Esophagus muscularis mucosa (tissue), 4 donors: Measurements from ENCODE around the gene STK39. TPM values are rescaled to one million over a fixed set of nuclear protein-coding genes. Genes with fewer than 3 reads are reported as not detected.

Experiments
- DNase-seq: peaks from one replicate; pipeline ENCODE4 v3.0.0-alpha.2; 2017; ENCODE audit errors: extremely low spot score
- H3K27ac ChIP-seq, 4 donors: fragments of 200-600 bp; sonication (generic); replicated peaks in 1 of 4; 1 replicate in 3 of 4; 2 replicates in 1 of 4; pipeline ENCODE4 v1.5.1; 2016 to 2019; ENCODE audit warnings: mild to moderate bottlenecking in 1 of 4
- H3K27me3 ChIP-seq, 4 donors: fragments of 200-600 bp; sonication (generic); one replicate each; pipeline versions ENCODE4 v1.5.1 to v1.6.0; 2016 to 2019
- H3K36me3 ChIP-seq, 4 donors: fragments of 200-600 bp; sonication (generic); one replicate each; pipeline ENCODE4 v1.5.1; 2016 to 2019
- H3K4me1 ChIP-seq, 4 donors: fragments of 200-600 bp; sonication (generic); one replicate each; pipeline ENCODE4 v1.5.1; 2016 to 2019
- H3K4me3 ChIP-seq, 4 donors: fragments of 200-600 bp; sonication (generic); 1 replicate in 2 of 4; 2 replicates in 2 of 4; pipeline ENCODE4 v1.5.1; 2016 to 2019; ENCODE audit warnings: mild to moderate bottlenecking in 4 of 4, moderate library complexity in 1 of 4
- H3K9me3 ChIP-seq, 4 donors: fragments of 200-600 bp; sonication (generic); 1 replicate in 3 of 4; 2 replicates in 1 of 4; pipeline ENCODE4 v1.5.1; 2016 to 2019
- EP300 ChIP-seq: sonication (generic); formaldehyde crosslinking; IDR thresholded peaks from one replicate; pipeline ENCODE4 v1.6.1; 2017; ENCODE audit warnings: antibody characterized with exemption
- POLR2A ChIP-seq: fragments of 450-650 bp; IDR thresholded peaks from one replicate; pipeline ENCODE4 v1.6.1; 2017; ENCODE audit warnings: antibody characterized with exemption, moderate library complexity, mild to moderate bottlenecking, low read depth
- POLR2AphosphoS5 ChIP-seq, 2 donors: sonication (generic); formaldehyde crosslinking; IDR thresholded peaks; one replicate each; pipeline ENCODE4 v1.6.1; 2017; ENCODE audit warnings: antibody characterized with exemption in 2 of 2
- WGBS: methylation state at CpG from one replicate; pipeline ENCODE4 v1.1.5; 2018; 5-methylcytosine and 5-hydroxymethylcytosine counted together
- intact Hi-C: fragments of 100-400 bp; cut with DNase I; formaldehyde crosslinking; loops from one replicate; pipeline ENCODE4 v1.15.1; 2023
- total RNA-seq, 4 donors: library from RNA; depleted of rRNA; stranded (reverse); fragments of >200 nt; gene quantifications; one replicate each; pipeline versions ENCODE4 v1.1.0 to v1.2.1, GENCODE V29; 2016
- TF ChIP-seq, protein P1 (sequence below), 3 experiments: fragments of 200-600 bp in 2 of 3; fragments of 450-650 bp in 1 of 3; sonication (generic) in 2 of 3; IDR thresholded peaks; one replicate each; pipeline ENCODE4 v1.5.1; 2017 to 2019; ENCODE audit warnings: antibody characterized with exemption in 3 of 3, mild to moderate bottlenecking in 2 of 3, moderate library complexity in 1 of 3

The STK39 gene
- total RNA-seq, 4 donors from 2014 or later: 32.5 to 49.1 (median 41.5) TPM

DNA sequence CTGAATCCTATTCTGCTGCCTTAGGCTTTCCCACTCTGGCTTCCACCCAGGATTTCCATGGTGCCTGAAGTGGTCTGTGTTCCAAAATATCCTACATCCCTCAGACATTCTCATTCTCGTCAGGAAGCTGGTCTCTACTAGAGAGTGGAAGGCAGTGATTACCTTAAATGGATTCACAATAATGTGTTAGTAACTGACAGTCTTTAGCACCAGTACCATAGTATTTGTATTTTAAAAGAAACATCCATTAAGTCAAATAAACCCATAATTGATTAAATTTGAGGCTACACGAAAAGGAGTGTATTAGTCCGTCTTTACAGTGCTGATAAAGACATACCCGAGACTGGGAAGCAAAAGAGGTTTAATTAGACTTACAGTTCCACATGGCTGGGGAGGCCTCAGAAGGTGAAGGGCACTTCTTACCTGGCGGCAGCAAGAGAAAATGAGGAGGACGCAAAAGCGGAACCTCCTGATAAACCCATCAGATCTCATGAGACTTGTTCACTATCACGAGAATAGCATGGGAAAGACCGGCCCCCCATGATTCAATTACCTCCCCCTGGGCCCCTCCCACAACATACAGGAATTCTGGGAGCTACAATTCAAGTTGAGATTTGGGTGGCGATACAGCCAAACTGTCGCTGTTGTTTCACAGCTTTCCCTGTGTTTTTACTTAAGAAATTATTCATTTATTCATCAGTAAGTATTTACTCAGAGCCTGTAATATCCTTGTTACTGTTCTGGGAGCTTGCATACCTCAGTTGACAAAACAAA is 306.5 kb downstream of the STK39 start:
- 94% methylated on average over 11 of the region's 11 CpGs for WGBS
- intact Hi-C loops: no loop called here
- no peak for DNase-seq
- Histone ChIP-seq H3K27ac (no peak overlapping the region), H3K4me3 (no peak overlapping the region), H3K36me3 (no peaks in the 10 kb centered on the region), H3K4me1 (peaks cover 0 to 9% (median 2%) of the 10 kb centered on the region in 4 donors), H3K9me3 (no peaks in the 10 kb centered on the region), H3K27me3 (no peaks in the 10 kb centered on the region)
- TF ChIP-seq POLR2A (no peak), POLR2AphosphoS5 (IDR thresholded peaks at IDR 0.05) (no peak)
- TF ChIP-seq, protein P1, sequence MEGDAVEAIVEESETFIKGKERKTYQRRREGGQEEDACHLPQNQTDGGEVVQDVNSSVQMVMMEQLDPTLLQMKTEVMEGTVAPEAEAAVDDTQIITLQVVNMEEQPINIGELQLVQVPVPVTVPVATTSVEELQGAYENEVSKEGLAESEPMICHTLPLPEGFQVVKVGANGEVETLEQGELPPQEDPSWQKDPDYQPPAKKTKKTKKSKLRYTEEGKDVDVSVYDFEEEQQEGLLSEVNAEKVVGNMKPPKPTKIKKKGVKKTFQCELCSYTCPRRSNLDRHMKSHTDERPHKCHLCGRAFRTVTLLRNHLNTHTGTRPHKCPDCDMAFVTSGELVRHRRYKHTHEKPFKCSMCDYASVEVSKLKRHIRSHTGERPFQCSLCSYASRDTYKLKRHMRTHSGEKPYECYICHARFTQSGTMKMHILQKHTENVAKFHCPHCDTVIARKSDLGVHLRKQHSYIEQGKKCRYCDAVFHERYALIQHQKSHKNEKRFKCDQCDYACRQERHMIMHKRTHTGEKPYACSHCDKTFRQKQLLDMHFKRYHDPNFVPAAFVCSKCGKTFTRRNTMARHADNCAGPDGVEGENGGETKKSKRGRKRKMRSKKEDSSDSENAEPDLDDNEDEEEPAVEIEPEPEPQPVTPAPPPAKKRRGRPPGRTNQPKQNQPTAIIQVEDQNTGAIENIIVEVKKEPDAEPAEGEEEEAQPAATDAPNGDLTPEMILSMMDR (IDR thresholded peaks at IDR 0.05): no peak

DNA sequence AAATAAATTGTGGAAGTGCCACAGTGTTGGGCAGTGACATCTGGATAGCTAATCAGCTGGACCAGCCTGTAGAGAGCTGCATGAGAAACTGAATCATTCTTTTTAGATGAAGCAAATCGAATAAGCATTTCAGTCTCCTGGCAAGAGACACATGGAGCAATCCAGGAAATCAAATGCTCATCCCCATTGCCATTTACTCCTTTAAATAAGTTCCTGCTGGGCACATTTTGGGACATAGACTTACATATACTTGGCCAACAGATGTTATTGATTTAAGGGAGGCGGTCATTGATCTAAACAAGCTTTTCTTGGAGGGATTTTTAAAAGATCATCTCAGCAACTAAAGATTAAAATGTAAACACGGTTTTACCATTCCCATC is 307.1 kb downstream of the STK39 start:
- H3K4me3 ChIP-seq: no peak overlapping the region

DNA sequence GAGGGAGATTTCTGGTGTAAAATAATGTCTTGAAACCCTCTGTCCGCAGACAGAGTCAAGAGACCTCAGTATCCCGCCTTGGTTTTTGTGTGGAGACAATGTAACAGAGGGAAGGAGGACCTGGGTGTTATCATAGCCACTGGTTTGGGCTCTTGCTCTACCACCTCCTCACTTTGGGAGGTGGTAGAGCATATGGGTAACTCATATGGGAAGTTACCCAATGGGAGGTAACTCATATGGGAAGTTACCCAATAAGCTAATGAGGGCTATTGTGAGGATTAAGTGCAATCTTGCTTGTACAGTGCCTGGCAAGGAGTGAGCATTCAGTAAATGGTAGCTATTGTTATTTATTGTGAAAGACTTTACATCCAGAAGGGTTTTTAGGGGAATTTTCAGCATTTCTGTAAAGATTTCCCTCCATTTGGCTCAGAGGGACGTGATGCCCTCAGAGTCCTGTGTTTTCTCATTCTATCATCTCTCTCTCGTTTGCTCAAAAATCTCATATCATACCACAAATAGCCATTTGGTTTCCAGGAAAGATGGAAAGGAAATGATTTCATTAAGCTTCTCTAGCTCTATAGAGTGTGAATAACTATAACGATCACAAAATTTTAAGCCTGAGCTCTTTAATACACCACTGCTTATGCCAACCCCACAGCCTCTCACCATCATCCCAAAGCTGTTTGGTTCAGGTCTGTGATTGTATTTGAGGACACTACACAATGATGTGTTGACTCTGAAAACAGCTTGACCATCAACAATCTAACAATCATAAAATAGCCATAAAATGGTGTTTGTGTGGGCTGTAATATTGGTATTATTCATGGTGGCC is 307.7 kb downstream of the STK39 start:
- H3K4me1 ChIP-seq: peaks cover 0 to 9% (median 2%) of the 10 kb centered on the region in 4 donors
- no peak for DNase-seq
- no peaks in the 10 kb centered on the region for H3K27me3 ChIP-seq
- no peaks in the 10 kb centered on the region for H3K36me3 ChIP-seq
- TF ChIP-seq EP300: no peak
- no peak for TF ChIP-seq POLR2A
- TF ChIP-seq, protein P1 (IDR thresholded peaks at IDR 0.05): no peak
- no peak for TF ChIP-seq POLR2AphosphoS5 (IDR thresholded peaks at IDR 0.05)
- no peak overlapping the region for H3K4me3 ChIP-seq
- intact Hi-C loops: no loop called here
- H3K9me3 ChIP-seq: no peaks in the 10 kb centered on the region
- WGBS: 76% methylated on average over 5 of the region's 5 CpGs
- no peak overlapping the region for H3K27ac ChIP-seq

More for the DNA sequence above, 307.1 kb downstream of the STK39 start:
- TF ChIP-seq POLR2AphosphoS5 (IDR thresholded peaks at IDR 0.05): no peak
- TF ChIP-seq POLR2A: no peak
- TF ChIP-seq, protein P1 (IDR thresholded peaks at IDR 0.05): no peak
- no peak for TF ChIP-seq EP300
- H3K36me3 ChIP-seq: no peaks in the 10 kb centered on the region
- WGBS: 89% methylated on average over 3 of the region's 3 CpGs
- H3K27me3 ChIP-seq: no peaks in the 10 kb centered on the region
- H3K9me3 ChIP-seq: no peaks in the 10 kb centered on the region
- intact Hi-C loops: no loop called here
- H3K4me1 ChIP-seq: peaks cover 0 to 9% (median 2%) of the 10 kb centered on the region in 4 donors
- no peak for DNase-seq
- H3K27ac ChIP-seq: no peak overlapping the region

DNA sequence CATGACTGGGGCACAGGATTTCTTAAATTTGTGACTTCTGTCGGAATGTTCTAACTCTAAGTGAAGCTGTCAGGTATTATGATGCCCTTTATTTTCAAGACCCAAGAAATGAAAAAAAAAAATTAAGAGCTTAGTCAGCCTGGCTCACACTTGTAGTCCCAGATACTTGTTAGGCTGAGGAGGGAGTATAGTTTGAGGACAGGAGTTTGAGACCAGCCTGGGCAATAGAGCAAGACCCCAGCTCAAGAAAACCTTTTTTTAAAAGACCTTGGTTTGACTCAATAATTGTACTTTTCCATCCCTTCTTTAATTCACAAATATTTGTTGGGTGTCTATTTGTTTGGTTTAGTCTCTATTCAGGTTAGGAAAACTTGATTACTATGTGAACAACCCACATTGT is 310.0 kb downstream of the STK39 start:
- intact Hi-C loops: no loop called here
- TF ChIP-seq POLR2AphosphoS5 (IDR thresholded peaks at IDR 0.05) (no peak), POLR2A (no peak), EP300 (no peak)
- TF ChIP-seq, protein P1 (IDR thresholded peaks at IDR 0.05): no peak
- H3K4me3 ChIP-seq: no peak overlapping the region
- no peak for DNase-seq
- 100% methylated on average over 1 of the region's 1 CpG for WGBS
- H3K27me3 ChIP-seq: no peaks in the 10 kb centered on the region
- peaks cover 0 to 5% (median 0%) of the 10 kb centered on the region in 4 donors for H3K9me3 ChIP-seq
- H3K4me1 ChIP-seq: peaks cover 0 to 8% (median 0%) of the 10 kb centered on the region in 4 donors
- H3K27ac ChIP-seq: no peak overlapping the region
- no peaks in the 10 kb centered on the region for H3K36me3 ChIP-seq
